Kidney glomerular epithelial cell (primary cell): ENCODE data around the gene RHOH.

ENCODE experiments used
- DNase-seq: peaks from one replicate; lab custom pipeline; 2025; lab: John Stamatoyannopoulos, UW

Gene RHOH

DNA sequence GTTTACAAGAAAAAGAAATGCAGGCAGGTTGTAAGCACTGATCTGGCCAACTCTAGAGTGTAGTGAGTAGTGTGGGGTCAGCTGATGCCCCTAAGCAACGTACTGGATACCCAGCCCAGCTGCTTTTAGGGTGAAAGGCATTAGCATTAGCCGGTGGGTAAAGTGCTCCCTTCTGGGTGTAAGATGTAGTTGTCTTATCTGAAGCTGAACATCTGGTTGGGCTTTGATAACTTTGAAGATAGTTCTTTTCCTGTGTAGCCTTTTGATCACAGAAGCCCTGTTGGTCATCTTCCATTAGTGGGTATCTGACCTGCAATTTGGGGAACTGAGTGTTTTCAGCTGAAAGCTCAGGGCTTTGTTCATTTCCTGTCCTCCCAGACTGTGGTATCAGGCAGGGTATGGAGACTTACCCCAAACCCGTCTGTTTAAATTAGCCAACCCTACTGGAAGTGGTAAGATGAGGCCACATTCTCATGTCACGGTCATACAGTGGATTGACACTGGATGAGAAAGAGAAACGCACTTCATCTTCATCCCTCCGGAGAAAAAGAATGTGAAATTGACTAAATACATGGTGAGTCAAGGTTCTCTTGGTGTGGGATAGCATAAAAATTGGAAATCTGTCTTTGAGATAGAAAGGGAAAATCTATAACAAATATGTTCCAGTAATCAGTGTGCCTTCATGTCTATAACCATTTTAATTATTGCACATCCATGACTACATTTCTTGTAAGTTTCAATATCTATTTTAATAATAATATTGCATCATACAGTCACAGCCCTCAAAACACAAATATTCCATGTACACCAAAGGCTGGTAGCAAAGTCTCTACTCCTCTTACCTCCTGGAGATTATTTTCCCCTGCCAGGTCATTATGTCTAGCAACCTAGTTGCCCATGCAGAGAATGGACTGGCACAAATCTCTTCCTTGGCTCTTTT lies 8.7 kb downstream of the RHOH start:
- no peak for DNase-seq

DNA sequence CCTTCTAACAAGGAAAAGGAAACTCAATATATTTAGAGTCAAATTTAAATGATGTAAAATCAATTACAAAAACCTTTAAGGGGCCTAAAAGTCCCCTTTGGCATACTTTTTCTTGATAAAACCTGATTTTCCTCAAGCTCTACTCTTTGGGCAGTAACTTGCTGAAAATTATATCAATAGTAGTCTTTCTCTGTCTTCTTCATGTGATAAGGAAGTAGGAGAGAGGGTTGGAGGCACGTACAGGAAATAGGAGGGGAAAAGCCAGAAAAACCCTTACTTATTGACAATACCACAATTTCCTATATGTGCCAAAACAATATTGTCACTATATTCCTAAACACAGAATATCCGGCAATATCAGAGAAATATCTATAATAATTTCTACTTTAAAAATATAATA lies 9.6 kb downstream of the RHOH start:
- no peak for DNase-seq

DNA sequence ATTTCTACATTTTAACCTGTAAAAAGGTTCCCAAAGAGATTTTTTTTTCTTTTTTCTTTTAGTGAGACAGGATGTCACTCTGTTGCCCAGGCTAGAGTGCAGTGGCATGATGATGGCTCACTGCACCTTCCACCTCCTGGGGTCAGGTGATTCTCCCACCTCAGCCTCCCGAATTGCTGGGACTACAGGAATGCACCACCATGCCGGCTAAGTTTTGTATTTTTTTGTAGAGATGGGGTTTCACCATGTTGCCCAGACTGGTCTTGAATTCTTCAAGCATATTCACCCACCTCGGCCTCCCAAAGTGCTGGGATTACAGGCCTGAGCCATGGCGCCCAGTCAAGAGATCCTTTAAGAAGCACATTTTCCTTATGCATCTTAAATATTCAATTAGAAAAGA lies 12.6 kb downstream of the RHOH start:
- no peak for DNase-seq

DNA sequence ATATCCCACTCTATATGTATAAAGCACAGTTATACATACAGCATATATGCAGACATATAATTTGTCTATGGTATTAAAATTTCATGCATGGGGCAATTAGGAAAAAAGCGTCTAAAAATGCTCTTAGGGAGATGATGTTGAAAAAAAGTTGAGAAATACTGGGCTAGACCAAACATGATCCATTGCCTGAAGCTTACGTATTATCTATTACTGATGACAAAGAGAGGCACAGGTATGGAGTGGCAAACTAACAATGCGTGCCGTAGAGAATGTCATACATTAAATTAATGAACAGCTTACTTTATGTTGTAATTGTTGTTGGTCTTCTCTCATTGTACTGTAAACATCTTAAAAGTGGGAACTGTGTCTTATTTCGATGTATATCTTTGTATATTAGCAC lies 13.9 kb downstream of the RHOH start:
- no peak for DNase-seq

DNA sequence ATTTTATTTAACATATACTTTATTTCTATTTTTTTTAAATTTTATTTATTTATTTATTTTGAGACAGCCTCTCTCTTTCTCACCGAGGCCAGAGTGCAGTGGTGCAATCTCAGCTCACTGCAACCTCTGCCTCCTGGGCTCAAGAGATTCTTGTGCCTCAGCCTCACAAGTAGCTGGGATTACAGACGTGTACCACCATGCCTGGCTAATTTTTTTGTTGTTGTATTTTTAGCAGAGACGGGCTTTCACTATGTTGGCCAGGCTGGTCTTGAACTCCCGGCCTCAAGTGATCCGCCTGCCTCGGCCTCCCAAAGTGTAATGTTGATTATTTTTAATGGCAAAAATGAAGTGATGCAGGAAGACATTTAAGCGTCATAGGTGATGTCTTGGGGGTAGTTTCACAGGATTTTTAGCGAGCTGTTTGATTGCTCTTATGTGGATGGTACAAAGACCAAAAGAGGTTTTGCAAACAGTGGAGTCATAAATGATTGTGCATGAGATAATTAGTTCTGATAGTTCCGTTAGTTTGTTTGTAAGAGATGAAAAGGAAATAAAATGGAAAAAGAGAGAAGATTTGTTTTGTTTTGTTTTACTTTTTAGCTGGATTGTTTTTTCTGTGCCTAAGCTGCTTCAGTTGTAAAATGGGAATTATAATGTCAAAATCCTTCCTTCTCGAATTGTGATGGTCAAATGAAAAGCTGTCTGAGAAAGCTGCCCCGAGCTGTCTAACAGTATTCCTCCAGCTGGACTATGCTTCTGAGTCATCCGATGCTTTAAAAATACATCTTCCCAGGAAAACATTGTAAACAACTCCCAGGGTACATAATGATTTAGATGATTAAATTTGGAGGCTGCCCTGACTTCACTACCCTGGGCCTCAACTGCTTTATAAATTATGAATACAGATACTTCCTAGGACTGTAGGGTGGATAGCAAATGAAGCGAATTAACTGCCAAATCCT lies 14.7 kb downstream of the RHOH start:
- no peak for DNase-seq

DNA sequence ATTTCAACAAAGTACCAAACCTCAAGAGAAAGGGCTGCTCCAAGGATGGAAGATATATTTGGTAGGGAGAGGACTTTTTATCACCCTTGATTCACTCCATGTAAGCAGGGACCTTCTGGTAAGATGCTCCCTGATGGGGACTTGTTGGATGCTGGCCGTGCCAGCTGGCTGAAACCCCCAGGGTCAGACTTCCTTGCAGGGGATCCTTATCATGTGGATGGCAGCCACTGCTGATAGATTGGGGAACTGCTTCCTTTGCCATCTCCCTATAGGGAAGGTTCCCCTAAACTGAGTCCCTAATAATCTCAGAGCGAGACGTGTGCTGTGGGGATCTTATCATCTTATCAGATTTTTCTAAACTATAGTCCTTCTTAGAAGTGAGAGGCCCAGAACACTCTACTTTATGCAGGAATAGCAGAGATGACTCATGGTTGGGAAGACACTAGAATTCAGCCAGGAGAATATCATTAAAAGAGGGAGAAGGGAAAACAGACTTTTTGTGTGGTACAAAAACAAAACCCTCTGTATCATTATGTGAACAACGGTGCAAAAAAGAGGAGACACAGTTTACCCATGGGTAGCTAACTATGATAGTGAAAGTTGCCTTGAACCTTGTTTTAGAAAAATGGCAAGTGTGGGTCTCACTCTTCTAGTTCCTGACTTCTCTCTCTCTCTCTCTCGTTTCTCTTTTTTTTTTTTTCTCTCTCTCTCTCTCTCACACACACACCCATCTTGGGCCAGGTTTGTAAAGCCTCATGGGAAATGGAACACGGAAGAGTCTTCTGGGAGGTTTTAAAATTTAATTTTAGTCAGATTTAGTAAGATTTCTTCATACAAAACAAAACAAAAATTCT lies 16.1 kb downstream of the RHOH start:
- no peak for DNase-seq

DNA sequence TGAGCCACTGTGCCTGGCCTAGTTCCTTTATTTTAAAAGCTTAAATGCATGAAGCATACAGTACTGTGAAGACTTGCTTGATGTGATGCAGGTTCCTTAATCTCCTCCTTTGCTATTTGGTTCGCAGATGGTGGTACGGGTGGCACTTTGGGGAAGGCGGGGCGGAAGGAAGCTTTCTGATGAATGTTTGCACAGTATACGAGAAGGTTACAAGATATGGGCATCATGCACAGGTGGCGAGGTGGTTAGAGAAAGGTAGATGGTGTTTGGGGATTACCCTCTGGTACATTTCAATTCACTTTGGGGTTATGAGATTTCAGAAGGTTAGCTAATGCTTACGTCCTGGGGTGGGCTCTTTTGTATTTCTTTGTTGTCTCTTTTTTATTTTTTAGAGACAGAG lies 17.2 kb downstream of the RHOH start:
- no peak for DNase-seq

DNA sequence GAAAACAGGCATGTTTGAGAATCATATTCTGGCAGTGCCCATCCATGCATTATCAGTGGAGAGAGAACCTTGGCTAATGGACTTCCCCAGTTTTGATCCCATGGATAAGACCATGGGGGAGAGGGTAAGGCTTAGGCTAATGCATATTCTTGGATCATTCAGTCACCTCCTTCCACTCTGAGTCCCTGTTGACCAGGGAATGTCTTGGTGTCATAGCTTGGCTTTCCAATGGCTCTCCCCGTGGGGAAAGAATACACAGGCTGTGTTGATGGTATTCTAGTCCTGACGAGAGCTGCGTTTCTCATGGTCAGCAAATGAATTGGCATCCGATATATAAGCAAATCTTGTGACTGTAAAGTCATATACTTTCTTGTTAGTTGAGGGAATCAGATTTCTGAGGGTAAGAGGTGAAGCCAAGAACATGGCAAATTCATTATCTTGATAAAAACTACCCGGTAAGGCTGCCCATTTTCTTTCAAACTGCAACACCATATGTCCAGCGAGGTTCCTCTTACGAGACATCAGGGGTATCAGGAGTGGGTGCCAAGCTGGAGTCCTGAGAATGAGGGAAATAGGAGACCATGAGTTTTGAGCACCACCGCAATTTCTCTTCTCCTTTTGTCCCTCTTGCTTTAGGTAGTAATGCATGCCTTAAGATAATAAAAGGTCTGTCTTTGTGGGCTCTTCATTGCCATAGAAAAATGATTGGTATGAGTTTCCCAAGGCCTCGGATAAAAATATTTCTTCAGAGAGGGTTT lies 18.0 kb downstream of the RHOH start:
- DNase-seq: no peak

DNA sequence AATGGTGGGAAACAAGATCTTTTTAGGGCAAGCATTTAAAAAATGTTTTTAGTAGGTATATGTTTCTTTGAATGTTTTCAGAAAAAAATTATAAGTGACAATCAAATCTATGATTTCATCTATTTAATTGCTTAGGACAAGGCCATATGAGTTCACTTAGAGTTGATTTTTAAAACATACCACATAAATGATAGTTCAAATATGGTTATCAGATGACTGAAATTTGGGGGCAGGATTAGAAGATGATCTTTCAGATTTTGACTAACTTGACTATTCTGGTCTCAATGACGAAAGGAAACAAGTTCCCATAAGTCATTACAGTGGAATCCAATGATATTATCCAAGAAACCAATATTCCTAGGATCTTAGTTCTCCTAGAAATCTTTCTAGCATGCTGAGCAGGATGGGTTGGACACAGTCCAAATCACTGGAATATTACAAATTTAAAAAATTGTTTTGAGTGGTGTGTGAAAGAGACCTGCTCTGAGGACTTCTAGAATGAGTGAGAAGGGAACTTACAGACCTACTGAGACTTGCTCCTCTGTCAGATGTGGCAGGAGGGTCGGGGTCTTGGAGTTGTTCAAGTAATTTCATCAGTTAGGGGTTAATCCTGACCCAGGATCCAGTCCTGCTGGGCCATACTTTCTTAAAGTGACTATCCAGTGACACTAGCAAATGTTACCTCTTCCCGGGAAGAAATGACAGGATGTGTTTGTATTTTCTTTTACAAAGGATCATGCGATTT lies 20.0 kb downstream of the RHOH start:
- DNase-seq: no peak

DNA sequence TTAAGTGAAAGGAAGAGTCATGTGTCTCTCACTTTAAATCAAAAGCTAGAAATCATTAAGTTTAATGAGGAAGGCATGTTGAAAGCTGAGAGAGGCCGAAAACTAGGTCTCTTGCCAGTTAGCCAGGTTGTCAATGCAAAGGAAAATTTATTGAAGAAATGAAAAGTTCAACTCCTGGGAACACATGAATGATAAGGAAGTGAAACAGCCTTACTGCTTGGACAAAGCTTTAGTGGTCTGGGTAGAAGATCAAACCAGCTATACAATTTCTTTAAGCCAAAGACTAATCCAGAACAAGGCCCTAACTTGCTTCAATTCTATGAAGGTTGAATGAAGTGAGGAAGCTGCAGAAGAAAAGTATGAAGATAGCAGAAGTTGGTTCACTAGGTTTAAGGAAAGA lies 24.9 kb downstream of the RHOH start:
- no peak for DNase-seq

DNA sequence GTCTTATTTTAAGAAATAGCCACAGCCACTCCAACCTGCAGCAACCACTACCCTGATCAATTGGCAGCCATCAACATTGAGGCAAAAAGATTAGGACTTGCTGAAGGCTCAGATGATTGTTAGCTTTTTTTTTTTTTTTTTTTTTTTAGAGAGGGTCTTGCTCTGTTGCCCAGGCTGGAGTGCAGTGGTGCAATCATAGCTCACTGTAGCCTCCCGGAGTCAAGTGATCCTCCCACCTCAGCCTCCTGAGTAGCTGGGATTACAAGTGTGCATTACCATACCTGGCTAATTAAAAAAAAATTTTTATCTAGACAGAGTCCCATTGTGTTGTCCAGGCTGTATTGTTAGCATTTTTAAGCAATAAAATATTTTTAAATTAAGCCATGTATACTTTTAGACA lies 26.5 kb downstream of the RHOH start:
- no peak for DNase-seq

DNA sequence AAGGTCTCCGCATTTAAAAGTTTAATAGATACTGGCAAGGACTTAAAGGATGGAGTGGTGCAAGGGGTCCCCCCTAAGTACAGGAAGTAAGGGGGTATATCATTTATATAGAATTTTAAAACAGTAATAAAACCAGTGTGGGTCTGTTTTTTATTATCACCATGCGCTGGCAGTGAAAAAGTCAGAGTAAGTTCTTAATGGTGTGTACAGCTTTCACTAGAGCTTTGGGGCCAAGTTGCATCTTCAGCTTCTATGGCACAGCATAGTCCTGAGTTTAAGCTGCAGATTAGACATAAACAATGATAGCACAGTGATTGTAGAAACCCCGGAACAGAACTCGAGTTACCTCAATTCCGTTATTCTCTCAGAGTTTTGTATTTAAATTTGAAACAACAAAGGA lies 27.6 kb downstream of the RHOH start:
- DNase-seq: no peak

DNA sequence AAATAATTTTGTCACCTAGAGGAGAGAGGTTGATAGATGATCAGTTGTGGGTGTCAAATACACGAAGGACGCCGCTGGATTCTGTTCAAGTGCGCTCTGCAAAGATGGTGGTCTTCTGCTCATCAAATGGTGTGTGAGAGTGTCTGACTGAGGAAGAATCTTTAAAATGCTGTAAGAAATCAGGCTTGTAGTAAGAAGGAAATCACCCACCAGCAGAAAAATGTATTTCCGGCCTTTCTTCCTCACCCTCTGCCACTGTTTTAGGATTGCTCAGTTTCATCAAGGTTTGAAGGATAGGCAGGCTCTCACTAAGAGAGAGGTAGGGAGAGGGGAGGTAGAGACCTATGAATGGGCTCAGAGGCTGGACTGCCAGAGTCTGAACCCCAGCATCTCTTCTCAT lies 28.7 kb downstream of the RHOH start:
- no peak for DNase-seq

DNA sequence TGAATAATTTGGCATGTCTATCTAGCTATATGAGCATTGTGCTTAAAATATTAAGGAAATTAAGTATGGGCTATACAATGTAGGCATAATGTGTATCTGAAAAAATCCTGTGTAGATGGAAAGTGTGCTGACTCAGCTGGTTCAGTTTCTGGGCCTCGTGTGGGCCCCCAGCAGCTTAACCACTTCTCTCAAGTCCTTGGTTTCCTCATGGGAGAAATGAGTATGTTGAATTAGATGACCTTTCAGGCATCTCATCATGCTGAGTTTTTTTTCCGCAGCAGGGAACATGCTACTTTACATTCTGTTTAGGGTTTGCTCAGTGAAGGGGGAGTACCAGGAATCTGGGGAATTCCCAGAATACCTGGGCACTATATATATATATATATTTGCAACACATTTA lies 30.5 kb downstream of the RHOH start:
- no peak for DNase-seq

DNA sequence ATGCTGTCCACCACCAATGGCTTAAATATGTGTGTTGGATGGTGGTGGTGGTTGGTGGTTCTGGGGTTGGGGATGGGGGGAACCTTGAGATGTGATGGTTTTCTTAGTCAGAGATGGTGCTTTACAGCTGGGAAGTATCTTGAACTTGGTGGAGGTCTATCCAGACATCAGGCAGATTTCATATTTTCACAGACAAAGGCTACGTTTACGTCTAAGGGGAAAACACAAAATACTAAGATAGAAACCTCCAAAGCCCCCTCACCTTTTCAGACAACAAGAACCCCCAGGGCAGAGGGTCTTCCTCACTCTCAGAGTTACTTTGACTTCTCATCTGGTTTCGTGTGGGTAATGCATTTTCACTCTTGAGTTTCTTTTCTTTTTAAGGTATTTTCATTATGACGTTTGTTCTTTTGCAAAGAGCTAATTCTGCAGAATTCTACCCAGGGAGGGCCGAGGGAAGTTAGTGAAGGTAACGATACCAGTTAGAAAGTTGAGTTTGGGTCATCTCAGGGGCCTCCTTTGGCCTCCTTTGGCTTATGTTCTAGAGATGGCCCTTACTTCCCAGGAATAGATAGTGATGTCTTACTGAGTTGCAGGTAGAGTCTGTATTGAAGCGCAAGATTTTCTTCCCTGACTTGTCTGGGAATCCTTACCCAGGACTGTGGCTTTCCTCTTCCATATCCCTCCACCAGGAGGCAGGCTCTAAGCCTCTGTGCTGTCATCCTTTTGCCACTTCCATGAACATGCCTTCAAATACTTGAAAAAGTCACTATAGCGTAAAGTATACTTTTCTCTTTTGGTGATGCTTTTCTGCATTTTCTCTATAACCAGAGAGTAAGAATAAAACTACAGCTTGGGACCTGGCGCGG lies 31.9 kb downstream of the RHOH start:
- no peak for DNase-seq

DNA sequence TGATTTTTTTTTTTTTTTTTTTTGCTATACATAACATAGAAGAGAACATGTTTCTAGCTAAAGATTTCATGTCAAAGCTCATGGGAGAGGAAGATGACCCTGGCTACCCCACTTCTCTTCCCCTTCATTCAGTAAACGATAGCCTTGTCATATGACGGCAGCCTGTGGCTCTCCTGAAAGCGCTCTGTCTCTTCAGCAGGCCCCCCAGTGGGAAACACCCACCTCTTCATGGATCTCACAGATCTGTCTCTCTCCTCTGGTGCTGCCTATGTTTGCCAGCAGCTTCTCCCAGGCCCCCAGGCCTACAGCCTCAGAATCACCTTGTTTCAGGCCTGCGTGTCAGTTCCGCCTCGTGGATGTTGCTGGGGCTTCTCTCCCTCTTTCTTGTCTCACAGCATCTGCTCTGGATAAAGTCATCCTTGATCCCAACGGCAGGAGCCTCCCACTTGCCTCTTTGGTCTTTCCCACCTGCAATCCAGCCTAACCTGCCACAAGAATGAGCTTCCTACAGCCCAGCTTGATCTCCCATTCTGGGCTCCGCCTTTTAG lies 34.6 kb downstream of the RHOH start:
- no peak for DNase-seq

DNA sequence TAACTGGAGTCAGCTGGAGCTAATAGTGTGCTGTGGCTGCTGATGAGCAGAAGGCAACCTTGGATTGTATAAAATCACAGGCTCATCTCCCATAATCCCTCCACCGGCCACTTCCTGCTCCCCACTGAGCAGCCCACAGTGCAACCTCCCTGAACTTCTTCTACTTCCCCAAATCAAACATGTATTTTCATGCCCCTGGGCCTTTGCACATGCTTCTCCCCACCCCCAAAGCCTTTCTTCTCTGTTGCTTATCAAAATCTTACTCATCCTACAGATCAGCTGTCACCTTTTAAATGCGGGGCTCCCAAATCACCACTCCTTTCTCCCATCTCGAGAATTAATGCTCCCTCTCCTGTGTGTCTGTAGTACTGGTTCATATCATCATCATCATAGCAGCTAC lies 35.8 kb downstream of the RHOH start:
- no peak for DNase-seq

DNA sequence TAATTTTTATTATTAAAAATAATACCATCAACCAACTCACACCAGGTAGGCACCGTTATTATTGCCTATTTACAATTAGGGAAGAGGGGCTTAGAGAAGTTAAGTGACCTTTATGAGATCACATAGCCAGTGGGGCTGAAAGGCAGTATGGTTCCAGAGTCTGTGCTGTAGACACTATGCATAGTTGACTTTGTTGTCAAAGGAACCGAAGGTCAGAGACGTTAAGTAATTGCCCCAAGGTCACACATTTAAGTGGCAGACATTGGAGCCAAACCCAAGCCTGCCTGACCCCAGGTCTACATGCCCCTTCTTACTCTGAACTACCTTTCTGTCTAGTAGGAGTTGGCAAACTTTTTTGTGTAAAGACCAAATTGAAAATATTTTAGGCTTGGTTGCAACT lies 36.4 kb downstream of the RHOH start:
- no peak for DNase-seq

DNA sequence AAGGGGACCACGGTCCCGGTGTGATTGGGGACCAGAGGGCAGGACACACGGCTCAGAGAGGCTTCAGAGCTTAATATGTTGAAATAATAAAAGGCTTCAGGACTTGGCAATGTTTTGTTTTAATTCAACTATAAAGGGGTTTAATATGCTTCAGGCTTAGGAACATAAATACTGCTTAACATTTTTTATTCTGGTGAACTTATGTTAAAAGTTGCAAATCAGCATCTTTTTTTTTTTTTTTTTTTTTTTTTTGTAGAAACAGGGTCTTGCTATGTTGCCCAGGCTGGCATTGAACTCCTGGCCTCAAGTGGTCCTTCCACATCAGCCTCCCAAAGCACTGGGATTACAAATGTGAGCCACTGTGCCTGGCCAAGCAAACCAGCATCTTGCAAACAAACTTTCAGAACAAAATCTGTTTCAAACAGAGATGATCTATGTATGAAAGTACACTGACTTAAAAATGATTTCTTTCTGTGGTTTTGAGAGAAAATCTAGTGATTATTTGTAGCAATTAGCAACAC lies 37.7 kb downstream of the RHOH start:
- no peak for DNase-seq
